AG04450 (cell line): Measurements from ENCODE around the gene C6orf58. TPM values are rescaled to one million over a fixed set of nuclear protein-coding genes. Genes with fewer than 3 reads are reported as not detected.

Experiments used
- CTCF ChIA-PET: fragments of 300-600, 350-600 bp; formaldehyde crosslinking; extraction: SDS; loops from one replicate; lab custom pipeline; 2022; ENCODE audit warnings: antibody characterized with exemption, inconsistent platforms; lab: Charles Lee
- POLR2A ChIA-PET: fragments of 350-600 bp; formaldehyde crosslinking; extraction: SDS; loops from one replicate; lab custom pipeline; 2021; ENCODE audit warnings: antibody characterized with exemption, inconsistent platforms; lab: Yijun Ruan, JAX
- DNase-seq: peaks from one replicate; pipeline ENCODE4 v3.0.0-alpha.2; 2011; ENCODE audit warnings: low read depth, low spot score
- H3K27ac ChIP-seq: one replicate; pipeline ENCODE4 v1.5.1; 2012; ENCODE audit warnings: low read depth, low read length, control low read depth
- H3K27me3 ChIP-seq: one replicate; pipeline ENCODE4 v1.6.0; 2012; ENCODE audit warnings: low read length; ENCODE audit not compliant: control insufficient read depth, insufficient read depth
- H3K4me3 ChIP-seq: 2 replicates; pipeline ENCODE4 v1.5.1; 2011; ENCODE audit warnings: mild to moderate bottlenecking, low read depth, low read length, control low read depth
- H3K9me3 ChIP-seq: 2 replicates; pipeline ENCODE4 v1.5.1; 2012; ENCODE audit warnings: low read length; ENCODE audit not compliant: control insufficient read depth, insufficient read depth
- CTCF ChIP-seq: IDR thresholded peaks from 2 replicates; pipeline ENCODE4 v1.5.1; 2011; ENCODE audit warnings: low read depth, low read length, control low read depth, inconsistent platforms
- polyA plus RNA-seq: library from polyadenylated mRNA; depleted of rRNA; stranded (reverse); fragments of >200 nt; gene quantifications from 2 replicates; pipeline ENCODE4 v1.2.3, GENCODE V29; 2011; rRNA removed

Gene C6orf58
- polyA plus RNA-seq, 1 experiment = 0.12 TPM

GRCh38 chr6:127637830-127638409 lies 60.9 kb downstream of the C6orf58 start:
- Histone ChIP-seq H3K27me3 (no peaks in the 10 kb centered on the region), H3K27ac (no peak overlapping the region), H3K4me3 (no peak overlapping the region), H3K9me3 (no peaks in the 10 kb centered on the region)
- DNase-seq = no peak
- ChIA-PET POLR2A (no interaction called here), CTCF (no interaction called here)
- TF ChIP-seq CTCF = no peak

Other genes starting within 250 kb of the C6orf58 start
- 42.9 and 60.7 TPM in 2 replicates for gene ECHDC1, start 233.6 kb upstream of the C6orf58 start, polyA plus RNA-seq
- 4.7 and 6.3 TPM in 2 replicates for gene KIAA0408, start 117.8 kb upstream of the C6orf58 start, polyA plus RNA-seq